ENCODE data around the gene UBN1.

UBN1 gene

DNA sequence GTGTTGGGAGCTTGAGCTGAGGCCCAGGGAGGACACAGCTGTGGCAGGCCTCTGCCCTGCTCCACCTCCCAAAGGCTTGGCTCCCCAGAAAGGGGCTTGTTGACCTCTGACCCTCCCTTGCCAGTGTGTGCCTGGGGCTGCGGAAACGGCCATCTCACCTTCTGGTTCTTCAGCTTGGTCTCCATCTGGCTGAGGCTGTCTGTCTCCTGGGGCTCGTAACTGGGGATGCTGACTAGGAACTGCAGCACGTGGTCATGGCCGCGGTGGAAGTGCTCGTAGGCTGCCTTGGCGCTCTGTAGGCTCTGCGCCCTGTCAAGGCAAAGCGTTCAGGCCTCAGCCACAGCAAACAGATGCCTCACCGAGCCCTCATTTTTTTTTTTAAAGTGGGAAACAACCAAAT, 42.7 kb downstream of the UBN1 start:
- TF ChIP-seq, protein P1, sequence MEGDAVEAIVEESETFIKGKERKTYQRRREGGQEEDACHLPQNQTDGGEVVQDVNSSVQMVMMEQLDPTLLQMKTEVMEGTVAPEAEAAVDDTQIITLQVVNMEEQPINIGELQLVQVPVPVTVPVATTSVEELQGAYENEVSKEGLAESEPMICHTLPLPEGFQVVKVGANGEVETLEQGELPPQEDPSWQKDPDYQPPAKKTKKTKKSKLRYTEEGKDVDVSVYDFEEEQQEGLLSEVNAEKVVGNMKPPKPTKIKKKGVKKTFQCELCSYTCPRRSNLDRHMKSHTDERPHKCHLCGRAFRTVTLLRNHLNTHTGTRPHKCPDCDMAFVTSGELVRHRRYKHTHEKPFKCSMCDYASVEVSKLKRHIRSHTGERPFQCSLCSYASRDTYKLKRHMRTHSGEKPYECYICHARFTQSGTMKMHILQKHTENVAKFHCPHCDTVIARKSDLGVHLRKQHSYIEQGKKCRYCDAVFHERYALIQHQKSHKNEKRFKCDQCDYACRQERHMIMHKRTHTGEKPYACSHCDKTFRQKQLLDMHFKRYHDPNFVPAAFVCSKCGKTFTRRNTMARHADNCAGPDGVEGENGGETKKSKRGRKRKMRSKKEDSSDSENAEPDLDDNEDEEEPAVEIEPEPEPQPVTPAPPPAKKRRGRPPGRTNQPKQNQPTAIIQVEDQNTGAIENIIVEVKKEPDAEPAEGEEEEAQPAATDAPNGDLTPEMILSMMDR (IDR thresholded peaks at IDR 0.05; ENCODE audit: low read length), result no peak
- no peak for TF ChIP-seq EZH2 (IDR thresholded peaks at IDR 0.05; ENCODE audit: borderline replicate concordance, low read length)
- H3K79me2 ChIP-seq (ENCODE audit: insufficient read depth, low read length), result no peaks in the 10 kb centered on the region
- H3K4me1 ChIP-seq (ENCODE audit: insufficient read depth, low read length, severe bottlenecking), result no peaks in the 10 kb centered on the region
- no peak overlapping the region for H3K4me3 ChIP-seq (ENCODE audit: low read depth, low read length, poor library complexity, severe bottlenecking)
- H2AFZ ChIP-seq (ENCODE audit: low read length), result no peak overlapping the region
- no peak overlapping the region for H3K4me2 ChIP-seq (ENCODE audit: low read length)
- H3K27me3 ChIP-seq (ENCODE audit: insufficient read depth, low read length), result no peaks in the 10 kb centered on the region
- peaks cover 10% of the 10 kb centered on the region; the same call in 1 of the 2 replicates for H3K36me3 ChIP-seq (ENCODE audit: insufficient read depth, low read length)
- no peak overlapping the region for H3K9ac ChIP-seq (ENCODE audit: low read length)
- H3K9me3 ChIP-seq (ENCODE audit: low read length), result no peaks in the 10 kb centered on the region
- H3F3A ChIP-seq (ENCODE audit: insufficient read depth, low read length), result no peaks in the 10 kb centered on the region
- no peaks in the 10 kb centered on the region for H3K9me2 ChIP-seq (ENCODE audit: low read depth, low read length)
- no peaks in the 10 kb centered on the region for H4K20me1 ChIP-seq (ENCODE audit: insufficient read depth, low read length)
- no peak overlapping the region for H3K27ac ChIP-seq (ENCODE audit: low read depth, low read length, poor library complexity, severe bottlenecking)

DNA sequence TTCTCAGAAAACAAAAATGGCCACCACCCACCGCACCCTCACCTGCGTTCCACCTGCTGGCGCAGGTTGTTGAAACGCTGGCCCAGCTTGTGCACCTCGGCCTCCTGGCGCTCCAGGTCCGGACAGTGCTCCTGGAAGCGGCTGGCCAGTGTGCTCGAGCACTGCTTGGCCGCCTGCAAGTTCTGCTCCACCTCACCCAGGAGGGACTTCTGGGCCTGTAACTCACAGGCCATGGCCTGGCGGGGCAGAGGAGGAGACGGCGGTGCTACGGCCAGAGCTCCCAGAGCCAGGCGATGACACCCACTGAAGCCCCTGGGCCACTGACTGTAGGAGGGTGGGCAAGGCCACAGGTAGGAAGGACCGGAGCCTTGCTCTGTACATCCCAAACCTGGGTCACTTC, 43.4 kb downstream of the UBN1 start:
- H3K9ac ChIP-seq (ENCODE audit: low read length), result no peak overlapping the region
- H3K79me2 ChIP-seq (ENCODE audit: insufficient read depth, low read length), result no peaks in the 10 kb centered on the region
- H3K4me3 ChIP-seq (ENCODE audit: low read depth, low read length, poor library complexity, severe bottlenecking), result no peak overlapping the region
- H3K4me2 ChIP-seq (ENCODE audit: low read length), result no peak overlapping the region
- H3K27me3 ChIP-seq (ENCODE audit: insufficient read depth, low read length), result no peaks in the 10 kb centered on the region
- no peak overlapping the region for H3K27ac ChIP-seq (ENCODE audit: low read depth, low read length, poor library complexity, severe bottlenecking)
- H4K20me1 ChIP-seq (ENCODE audit: insufficient read depth, low read length), result no peaks in the 10 kb centered on the region
- H3K36me3 ChIP-seq (ENCODE audit: insufficient read depth, low read length), result peaks cover 7% of the 10 kb centered on the region; the same call in 1 of the 2 replicates
- H3K4me1 ChIP-seq (ENCODE audit: insufficient read depth, low read length, severe bottlenecking), result no peaks in the 10 kb centered on the region
- H3K9me3 ChIP-seq (ENCODE audit: low read length), result no peaks in the 10 kb centered on the region
- no peak for TF ChIP-seq EZH2 (IDR thresholded peaks at IDR 0.05; ENCODE audit: borderline replicate concordance, low read length)
- TF ChIP-seq, protein P1 (IDR thresholded peaks at IDR 0.05; ENCODE audit: low read length), result no peak
- no peaks in the 10 kb centered on the region for H3K9me2 ChIP-seq (ENCODE audit: low read depth, low read length)
- H3F3A ChIP-seq (ENCODE audit: insufficient read depth, low read length), result no peaks in the 10 kb centered on the region
- no peak overlapping the region for H2AFZ ChIP-seq (ENCODE audit: low read length)

DNA sequence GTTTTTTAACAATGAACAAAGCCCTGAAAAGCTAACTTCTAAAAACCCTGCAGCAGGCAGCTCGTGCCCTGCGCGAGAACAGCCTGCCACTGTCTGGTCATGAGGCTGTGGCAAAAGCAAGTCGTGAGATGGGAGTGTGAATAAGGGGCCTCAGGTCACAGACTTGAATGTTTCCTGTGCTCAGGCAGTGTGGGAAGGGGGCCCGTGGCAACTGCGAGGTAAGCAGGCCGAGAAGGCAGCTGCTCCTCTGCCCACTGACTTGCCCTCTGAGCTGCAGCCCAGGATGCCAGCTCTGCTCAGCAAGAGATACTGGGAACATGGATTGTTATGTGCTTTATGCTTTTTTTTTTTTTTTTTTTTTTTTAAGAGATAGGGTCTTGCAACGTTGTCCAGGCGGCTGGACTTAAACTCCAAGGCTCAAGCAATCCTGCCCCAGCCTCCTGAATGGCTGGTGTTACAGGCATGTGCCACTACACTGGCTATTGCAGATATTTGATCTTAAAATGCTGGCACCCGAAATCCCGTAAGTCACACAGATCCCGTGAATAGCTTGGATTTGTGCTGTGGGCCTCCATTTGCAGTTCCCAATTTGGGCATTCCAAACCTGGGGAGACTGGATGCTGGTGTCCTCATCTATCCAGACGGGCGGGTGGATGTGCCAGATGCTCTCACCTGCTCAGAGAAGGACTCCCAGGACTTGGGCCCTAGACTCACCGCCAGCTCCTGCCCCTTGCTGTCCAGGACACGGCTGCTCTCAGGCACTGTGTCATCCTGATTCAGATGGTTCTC, 44.0 kb downstream of the UBN1 start:
- H3K4me3 ChIP-seq (ENCODE audit: low read depth, low read length, poor library complexity, severe bottlenecking), result no peak overlapping the region
- H2AFZ ChIP-seq (ENCODE audit: low read length), result no peak overlapping the region
- H3K4me1 ChIP-seq (ENCODE audit: insufficient read depth, low read length, severe bottlenecking), result no peaks in the 10 kb centered on the region
- H4K20me1 ChIP-seq (ENCODE audit: insufficient read depth, low read length), result no peaks in the 10 kb centered on the region
- no peaks in the 10 kb centered on the region for H3K27me3 ChIP-seq (ENCODE audit: insufficient read depth, low read length)
- H3K27ac ChIP-seq (ENCODE audit: low read depth, low read length, poor library complexity, severe bottlenecking), result no peak overlapping the region
- TF ChIP-seq EZH2 (IDR thresholded peaks at IDR 0.05; ENCODE audit: borderline replicate concordance, low read length), result no peak
- TF ChIP-seq, protein P1 (IDR thresholded peaks at IDR 0.05; ENCODE audit: low read length), result no peak
- H3K9ac ChIP-seq (ENCODE audit: low read length), result no peak overlapping the region
- peaks cover under 1% of the 10 kb centered on the region; the same call in 1 of the 2 replicates for H3K36me3 ChIP-seq (ENCODE audit: insufficient read depth, low read length)
- H3F3A ChIP-seq (ENCODE audit: insufficient read depth, low read length), result no peaks in the 10 kb centered on the region
- no peak overlapping the region for H3K4me2 ChIP-seq (ENCODE audit: low read length)
- no peaks in the 10 kb centered on the region for H3K9me2 ChIP-seq (ENCODE audit: low read depth, low read length)
- no peaks in the 10 kb centered on the region for H3K79me2 ChIP-seq (ENCODE audit: insufficient read depth, low read length)
- H3K9me3 ChIP-seq (ENCODE audit: low read length), result no peaks in the 10 kb centered on the region

All from OCI-LY1 (cell line).